ENCODE results near the gene PSPC1.

DNA sequence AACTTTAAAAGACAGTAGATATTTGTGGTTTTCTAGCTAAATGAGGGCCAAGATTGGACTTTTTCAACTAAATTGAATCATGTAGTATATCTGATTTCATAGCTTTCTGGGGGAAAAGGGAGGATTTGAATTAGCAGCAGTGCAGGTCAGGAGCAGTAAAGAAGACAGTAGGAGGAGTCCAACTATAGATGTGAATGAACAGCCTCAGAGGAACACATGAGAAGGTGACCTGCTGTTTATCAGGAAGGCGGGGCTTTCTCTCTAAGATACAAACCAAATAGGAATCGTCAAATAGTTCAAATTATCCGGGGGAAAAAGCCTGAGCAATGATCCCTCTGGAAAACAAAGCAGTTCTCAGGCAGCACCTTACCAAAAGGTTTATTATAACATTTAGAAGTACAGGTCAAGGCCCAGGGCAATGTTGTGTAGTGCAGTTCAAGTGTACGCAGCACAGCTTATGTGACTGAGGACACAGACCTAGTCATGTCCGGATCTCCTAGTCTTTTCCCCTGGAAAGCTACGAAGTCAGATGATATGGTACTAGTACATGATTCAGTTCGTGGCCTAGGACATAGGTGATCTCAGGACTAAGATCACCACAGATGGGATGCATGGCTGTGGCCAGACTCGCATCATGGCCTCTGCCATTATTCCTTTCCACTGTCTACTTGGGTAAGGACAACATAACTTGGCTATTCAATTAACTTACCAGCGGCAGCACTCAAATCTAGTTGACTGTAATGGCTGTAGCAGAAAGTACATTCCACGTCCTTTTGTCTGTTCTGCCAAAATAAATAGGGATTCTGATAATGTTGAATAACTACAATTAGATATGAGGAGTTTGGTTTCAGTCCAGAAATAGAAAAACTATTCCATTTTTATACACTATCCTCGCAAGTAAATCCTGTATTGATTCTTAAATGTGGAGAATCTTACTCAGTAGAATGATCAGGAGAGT, 109.0 kb downstream of the PSPC1 start:
- TF ChIP-seq, protein P1, sequence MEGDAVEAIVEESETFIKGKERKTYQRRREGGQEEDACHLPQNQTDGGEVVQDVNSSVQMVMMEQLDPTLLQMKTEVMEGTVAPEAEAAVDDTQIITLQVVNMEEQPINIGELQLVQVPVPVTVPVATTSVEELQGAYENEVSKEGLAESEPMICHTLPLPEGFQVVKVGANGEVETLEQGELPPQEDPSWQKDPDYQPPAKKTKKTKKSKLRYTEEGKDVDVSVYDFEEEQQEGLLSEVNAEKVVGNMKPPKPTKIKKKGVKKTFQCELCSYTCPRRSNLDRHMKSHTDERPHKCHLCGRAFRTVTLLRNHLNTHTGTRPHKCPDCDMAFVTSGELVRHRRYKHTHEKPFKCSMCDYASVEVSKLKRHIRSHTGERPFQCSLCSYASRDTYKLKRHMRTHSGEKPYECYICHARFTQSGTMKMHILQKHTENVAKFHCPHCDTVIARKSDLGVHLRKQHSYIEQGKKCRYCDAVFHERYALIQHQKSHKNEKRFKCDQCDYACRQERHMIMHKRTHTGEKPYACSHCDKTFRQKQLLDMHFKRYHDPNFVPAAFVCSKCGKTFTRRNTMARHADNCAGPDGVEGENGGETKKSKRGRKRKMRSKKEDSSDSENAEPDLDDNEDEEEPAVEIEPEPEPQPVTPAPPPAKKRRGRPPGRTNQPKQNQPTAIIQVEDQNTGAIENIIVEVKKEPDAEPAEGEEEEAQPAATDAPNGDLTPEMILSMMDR (IDR thresholded peaks at IDR 0.05), result no peak
- TF ChIP-seq POLR2A (IDR thresholded peaks at IDR 0.05), result no peak
